IPS-18a (cell line): ENCODE results near the gene AAGAB.

Experiments used
- H3K27ac ChIP-seq: one replicate; pipeline ENCODE4 v1.5.1; 2013; ENCODE audit warnings: low read length
- H3K27me3 ChIP-seq: one replicate; pipeline ENCODE4 v1.6.1; 2013; ENCODE audit warnings: mild to moderate bottlenecking, low read length; ENCODE audit not compliant: control insufficient read depth, insufficient read depth
- H3K36me3 ChIP-seq: one replicate; pipeline ENCODE4 v1.6.1; 2013; ENCODE audit warnings: low read depth, low read length; ENCODE audit not compliant: control insufficient read depth
- H3K4me1 ChIP-seq: one replicate; pipeline ENCODE4 v1.6.1; 2013; ENCODE audit warnings: low read depth, low read length; ENCODE audit not compliant: control insufficient read depth
- H3K4me3 ChIP-seq: one replicate; pipeline ENCODE4 v1.5.1; 2013; ENCODE audit warnings: low read length
- H3K9ac ChIP-seq: one replicate; pipeline ENCODE4 v1.6.1; 2013; ENCODE audit warnings: mild to moderate bottlenecking, low read length, moderate library complexity
- H3K9me3 ChIP-seq: one replicate; pipeline ENCODE4 v1.6.1; 2013; ENCODE audit warnings: low read depth, low read length; ENCODE audit not compliant: control insufficient read depth

Gene AAGAB

GRCh38 chr15:67202991-67203390, 51.5 kb downstream of the AAGAB start:
- Histone ChIP-seq H3K27me3 (no peaks in the 10 kb centered on the region), H3K27ac (no peak overlapping the region), H3K9ac (no peak overlapping the region), H3K9me3 (no peaks in the 10 kb centered on the region), H3K36me3 (no peaks in the 10 kb centered on the region), H3K4me1 (peaks cover 9% of the 10 kb centered on the region), H3K4me3 (no peak overlapping the region)

- Histone ChIP-seq H3K4me1 (peaks cover 9% of the 10 kb centered on the region), H3K36me3 (no peaks in the 10 kb centered on the region)
These were observed 52.4 kb downstream of the AAGAB start for GRCh38 chr15:67202091-67202490.

GRCh38 chr15:67201136-67201535, 53.3 kb downstream of the AAGAB start:
- no peak overlapping the region for H3K9ac ChIP-seq
- no peaks in the 10 kb centered on the region for H3K36me3 ChIP-seq
- H3K4me1 ChIP-seq: peaks cover 9% of the 10 kb centered on the region
- H3K4me3 ChIP-seq: no peak overlapping the region
- H3K27me3 ChIP-seq: no peaks in the 10 kb centered on the region
- no peaks in the 10 kb centered on the region for H3K9me3 ChIP-seq
- H3K27ac ChIP-seq: no peak overlapping the region

More at GRCh38 chr15:67202091-67202490, 52.4 kb downstream of the AAGAB start:
- no peaks in the 10 kb centered on the region for H3K9me3 ChIP-seq
- H3K9ac ChIP-seq: no peak overlapping the region
- no peak overlapping the region for H3K4me3 ChIP-seq
- H3K27ac ChIP-seq: no peak overlapping the region
- H3K27me3 ChIP-seq: no peaks in the 10 kb centered on the region

- no peak overlapping the region for H3K27ac ChIP-seq
- H3K27me3 ChIP-seq: no peaks in the 10 kb centered on the region
- peaks cover 9% of the 10 kb centered on the region for H3K4me1 ChIP-seq
- no peaks in the 10 kb centered on the region for H3K9me3 ChIP-seq
- no peak overlapping the region for H3K9ac ChIP-seq
- no peaks in the 10 kb centered on the region for H3K36me3 ChIP-seq
- H3K4me3 ChIP-seq: no peak overlapping the region
These were observed 54.3 kb downstream of the AAGAB start for GRCh38 chr15:67199881-67200763.

DNA sequence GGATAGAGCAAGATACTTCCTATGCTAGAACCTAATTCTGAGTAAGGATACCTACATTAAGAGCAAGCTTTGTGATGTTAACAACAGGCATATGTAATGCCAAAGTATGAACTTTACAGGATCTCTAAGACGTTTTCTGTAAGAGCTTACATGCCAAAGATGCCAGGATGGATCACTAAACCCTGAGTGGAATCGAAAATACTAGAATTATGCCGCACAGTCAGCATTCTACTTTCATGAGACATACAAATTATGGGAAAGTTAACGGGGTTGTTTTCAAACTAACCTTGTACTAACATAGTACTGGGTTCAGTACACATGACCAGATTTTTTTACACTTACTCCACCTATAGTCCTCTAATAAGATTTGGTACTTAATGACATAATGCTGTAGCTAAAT, 55.1 kb downstream of the AAGAB start:
- H3K27me3 ChIP-seq: no peaks in the 10 kb centered on the region
- H3K27ac ChIP-seq: no peak overlapping the region
- no peak overlapping the region for H3K4me3 ChIP-seq
- peaks cover 9% of the 10 kb centered on the region for H3K4me1 ChIP-seq
- H3K9me3 ChIP-seq: no peaks in the 10 kb centered on the region
- H3K36me3 ChIP-seq: no peaks in the 10 kb centered on the region
- no peak overlapping the region for H3K9ac ChIP-seq

- Histone ChIP-seq H3K27ac (no peak overlapping the region), H3K36me3 (no peaks in the 10 kb centered on the region), H3K27me3 (no peaks in the 10 kb centered on the region), H3K4me3 (no peak overlapping the region), H3K9me3 (no peaks in the 10 kb centered on the region), H3K4me1 (peaks cover 9% of the 10 kb centered on the region), H3K9ac (no peak overlapping the region)
These were observed 56.2 kb downstream of the AAGAB start for GRCh38 chr15:67198157-67198754.

DNA sequence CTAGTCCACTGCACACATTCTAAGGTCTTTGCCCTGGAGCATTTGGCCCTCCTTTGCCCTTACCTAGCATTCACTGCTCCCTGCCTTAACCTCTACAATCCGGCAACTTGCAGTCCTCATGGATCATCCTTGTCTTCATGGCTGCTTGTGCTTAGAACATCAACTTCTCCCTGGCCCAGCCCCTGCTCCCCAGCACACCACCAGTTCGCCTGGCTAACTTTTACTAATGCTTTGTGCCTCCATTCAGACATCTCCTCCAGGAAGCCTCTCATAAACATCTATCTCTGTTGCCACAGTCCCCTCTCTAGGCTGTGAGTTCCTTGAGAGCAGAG, 57.1 kb downstream of the AAGAB start:
- Histone ChIP-seq H3K4me1 (peaks cover 9% of the 10 kb centered on the region), H3K27me3 (no peaks in the 10 kb centered on the region), H3K9me3 (no peaks in the 10 kb centered on the region), H3K36me3 (no peaks in the 10 kb centered on the region), H3K4me3 (no peak overlapping the region), H3K9ac (no peak overlapping the region), H3K27ac (no peak overlapping the region)

- Histone ChIP-seq H3K27ac (no peak overlapping the region), H3K9ac (no peak overlapping the region), H3K4me1 (peaks cover 9% of the 10 kb centered on the region), H3K9me3 (no peaks in the 10 kb centered on the region), H3K4me3 (no peak overlapping the region), H3K36me3 (no peaks in the 10 kb centered on the region), H3K27me3 (no peaks in the 10 kb centered on the region)
These were observed 57.6 kb downstream of the AAGAB start for GRCh38 chr15:67196672-67197363.

- H3K27me3 ChIP-seq: no peaks in the 10 kb centered on the region
- no peak overlapping the region for H3K4me3 ChIP-seq
- H3K4me1 ChIP-seq: peaks cover 9% of the 10 kb centered on the region
- H3K27ac ChIP-seq: no peak overlapping the region
- no peaks in the 10 kb centered on the region for H3K36me3 ChIP-seq
- H3K9ac ChIP-seq: no peak overlapping the region
- H3K9me3 ChIP-seq: no peaks in the 10 kb centered on the region
These were observed 58.2 kb downstream of the AAGAB start for GRCh38 chr15:67196222-67196621.

- Histone ChIP-seq H3K4me3 (no peak overlapping the region), H3K4me1 (peaks cover 9% of the 10 kb centered on the region), H3K9me3 (no peaks in the 10 kb centered on the region), H3K36me3 (peaks cover 3% of the 10 kb centered on the region), H3K27ac (no peak overlapping the region), H3K27me3 (no peaks in the 10 kb centered on the region), H3K9ac (no peak overlapping the region)
These were observed 59.2 kb downstream of the AAGAB start for GRCh38 chr15:67195305-67195704.

- Histone ChIP-seq H3K27me3 (no peaks in the 10 kb centered on the region), H3K27ac (no peak overlapping the region), H3K4me1 (peaks cover 3% of the 10 kb centered on the region), H3K9me3 (no peaks in the 10 kb centered on the region), H3K4me3 (no peak overlapping the region), H3K36me3 (peaks cover 3% of the 10 kb centered on the region), H3K9ac (no peak overlapping the region)
These were observed 60.0 kb downstream of the AAGAB start for GRCh38 chr15:67194171-67195114.
